ENCODE results near the gene MAGI3.

The MAGI3 gene

DNA sequence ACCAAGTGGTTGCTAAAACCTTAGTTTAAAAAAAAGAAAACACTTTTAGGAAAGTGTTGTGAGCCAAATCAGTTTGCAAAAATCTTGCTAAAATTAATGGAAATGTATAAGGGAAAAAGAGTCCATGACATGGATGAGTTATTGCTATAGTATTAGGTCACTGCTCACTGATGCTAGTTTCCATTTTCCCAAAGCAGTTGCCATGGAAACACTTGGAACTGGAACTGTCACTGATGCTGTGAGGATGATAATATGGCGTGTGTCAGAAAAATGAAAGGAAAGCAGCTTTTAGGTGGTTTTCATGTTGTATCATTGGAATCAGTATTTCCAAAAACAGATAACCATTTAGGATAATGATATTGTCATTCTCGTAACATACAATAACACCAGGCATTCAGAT lies 264.6 kb downstream of the MAGI3 start:
- H3K4me3 ChIP-seq (ENCODE audit: low read length) = no peak overlapping the region
- H3K27me3 ChIP-seq (ENCODE audit: low read depth, low read length) = no peaks in the 10 kb centered on the region
- H3K4me2 ChIP-seq (ENCODE audit: low read length) = no peak overlapping the region
- TF ChIP-seq, protein P1, sequence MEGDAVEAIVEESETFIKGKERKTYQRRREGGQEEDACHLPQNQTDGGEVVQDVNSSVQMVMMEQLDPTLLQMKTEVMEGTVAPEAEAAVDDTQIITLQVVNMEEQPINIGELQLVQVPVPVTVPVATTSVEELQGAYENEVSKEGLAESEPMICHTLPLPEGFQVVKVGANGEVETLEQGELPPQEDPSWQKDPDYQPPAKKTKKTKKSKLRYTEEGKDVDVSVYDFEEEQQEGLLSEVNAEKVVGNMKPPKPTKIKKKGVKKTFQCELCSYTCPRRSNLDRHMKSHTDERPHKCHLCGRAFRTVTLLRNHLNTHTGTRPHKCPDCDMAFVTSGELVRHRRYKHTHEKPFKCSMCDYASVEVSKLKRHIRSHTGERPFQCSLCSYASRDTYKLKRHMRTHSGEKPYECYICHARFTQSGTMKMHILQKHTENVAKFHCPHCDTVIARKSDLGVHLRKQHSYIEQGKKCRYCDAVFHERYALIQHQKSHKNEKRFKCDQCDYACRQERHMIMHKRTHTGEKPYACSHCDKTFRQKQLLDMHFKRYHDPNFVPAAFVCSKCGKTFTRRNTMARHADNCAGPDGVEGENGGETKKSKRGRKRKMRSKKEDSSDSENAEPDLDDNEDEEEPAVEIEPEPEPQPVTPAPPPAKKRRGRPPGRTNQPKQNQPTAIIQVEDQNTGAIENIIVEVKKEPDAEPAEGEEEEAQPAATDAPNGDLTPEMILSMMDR (IDR thresholded peaks at IDR 0.05; ENCODE audit: low read depth, low read length) = no peak
- TF ChIP-seq EZH2phosphoT487 (IDR thresholded peaks at IDR 0.05; ENCODE audit: low read depth) = no peak
- H3K4me1 ChIP-seq (ENCODE audit: low read length) = no peaks in the 10 kb centered on the region
- H3K27ac ChIP-seq (ENCODE audit: low read length) = no peak overlapping the region
- H3K9ac ChIP-seq (ENCODE audit: low read length) = no peak overlapping the region
- H2AFZ ChIP-seq (ENCODE audit: low read depth, low read length) = no peak overlapping the region
- H4K20me1 ChIP-seq (ENCODE audit: insufficient read depth, low read length) = no peaks in the 10 kb centered on the region
- no peaks in the 10 kb centered on the region for H3K79me2 ChIP-seq (ENCODE audit: low read length)
- no peaks in the 10 kb centered on the region for H3K36me3 ChIP-seq (replicated peaks; ENCODE audit: low read depth, low read length)
- H3K9me3 ChIP-seq (ENCODE audit: insufficient read depth, low read length) = no peaks in the 10 kb centered on the region

DNA sequence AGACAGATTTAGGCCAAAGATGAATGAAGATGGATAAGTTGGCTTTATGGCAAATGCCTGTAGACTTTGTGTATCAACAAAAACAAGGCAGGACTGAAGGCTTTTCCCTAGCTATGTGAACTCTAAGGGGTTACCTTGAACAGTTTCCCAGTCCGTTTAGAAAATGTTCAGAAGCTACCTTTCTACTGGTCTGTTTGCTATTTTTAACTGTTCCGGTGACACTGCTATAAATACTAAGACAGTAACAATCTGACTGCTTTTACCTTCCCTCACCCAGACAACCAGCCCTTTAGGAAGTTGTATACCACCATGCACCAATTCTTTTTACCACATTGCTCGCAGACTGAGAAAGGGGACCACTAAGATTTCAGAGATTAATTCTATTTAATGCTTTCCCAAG lies 266.8 kb downstream of the MAGI3 start:
- Histone ChIP-seq H4K20me1 (ENCODE audit: insufficient read depth, low read length) (no peaks in the 10 kb centered on the region), H3K27me3 (ENCODE audit: low read depth, low read length) (no peaks in the 10 kb centered on the region), H3K79me2 (ENCODE audit: low read length) (no peaks in the 10 kb centered on the region), H3K4me3 (ENCODE audit: low read length) (no peak overlapping the region), H3K36me3 (replicated peaks; ENCODE audit: low read depth, low read length) (no peaks in the 10 kb centered on the region), H3K4me2 (ENCODE audit: low read length) (no peak overlapping the region), H3K4me1 (ENCODE audit: low read length) (no peaks in the 10 kb centered on the region), H3K9ac (ENCODE audit: low read length) (no peak overlapping the region), H3K9me3 (ENCODE audit: insufficient read depth, low read length) (no peaks in the 10 kb centered on the region), H2AFZ (ENCODE audit: low read depth, low read length) (no peak overlapping the region), H3K27ac (ENCODE audit: low read length) (no peak overlapping the region)
- TF ChIP-seq, protein P1 (IDR thresholded peaks at IDR 0.05; ENCODE audit: low read depth, low read length) = no peak
- no peak for TF ChIP-seq EZH2phosphoT487 (IDR thresholded peaks at IDR 0.05; ENCODE audit: low read depth)

DNA sequence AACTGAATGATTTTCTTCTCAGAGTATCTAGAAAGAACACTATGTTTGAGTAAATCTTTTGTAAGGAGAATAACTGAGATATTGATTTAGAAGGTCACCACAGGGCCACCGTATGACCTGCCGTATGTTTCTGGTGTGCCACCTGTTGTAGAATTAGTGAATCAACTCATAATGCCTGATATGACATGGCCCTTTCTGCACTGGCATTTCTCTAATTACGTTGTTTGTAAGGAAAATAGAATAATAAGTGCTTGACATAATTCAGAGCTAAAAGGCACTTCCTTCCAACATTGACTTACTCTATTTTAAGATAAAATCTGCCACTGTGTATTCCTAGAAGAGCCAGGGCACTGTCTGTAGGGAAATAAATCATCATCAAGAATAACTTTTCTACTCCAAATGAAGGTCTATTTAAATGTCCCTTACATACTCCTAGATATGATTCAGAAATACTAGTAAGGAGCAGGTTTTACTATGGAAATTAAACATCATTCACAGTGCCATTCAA lies 267.3 kb downstream of the MAGI3 start:
- Histone ChIP-seq H3K27me3 (ENCODE audit: low read depth, low read length) (no peaks in the 10 kb centered on the region), H3K9ac (ENCODE audit: low read length) (no peak overlapping the region), H3K9me3 (ENCODE audit: insufficient read depth, low read length) (no peaks in the 10 kb centered on the region), H3K4me3 (ENCODE audit: low read length) (no peak overlapping the region), H3K4me2 (ENCODE audit: low read length) (no peak overlapping the region), H4K20me1 (ENCODE audit: insufficient read depth, low read length) (no peaks in the 10 kb centered on the region), H3K27ac (ENCODE audit: low read length) (no peak overlapping the region), H3K79me2 (ENCODE audit: low read length) (no peaks in the 10 kb centered on the region), H2AFZ (ENCODE audit: low read depth, low read length) (no peak overlapping the region), H3K36me3 (replicated peaks; ENCODE audit: low read depth, low read length) (no peaks in the 10 kb centered on the region), H3K4me1 (ENCODE audit: low read length) (no peaks in the 10 kb centered on the region)
- TF ChIP-seq, protein P1 (IDR thresholded peaks at IDR 0.05; ENCODE audit: low read depth, low read length) = no peak
- TF ChIP-seq EZH2phosphoT487 (IDR thresholded peaks at IDR 0.05; ENCODE audit: low read depth) = no peak

DNA sequence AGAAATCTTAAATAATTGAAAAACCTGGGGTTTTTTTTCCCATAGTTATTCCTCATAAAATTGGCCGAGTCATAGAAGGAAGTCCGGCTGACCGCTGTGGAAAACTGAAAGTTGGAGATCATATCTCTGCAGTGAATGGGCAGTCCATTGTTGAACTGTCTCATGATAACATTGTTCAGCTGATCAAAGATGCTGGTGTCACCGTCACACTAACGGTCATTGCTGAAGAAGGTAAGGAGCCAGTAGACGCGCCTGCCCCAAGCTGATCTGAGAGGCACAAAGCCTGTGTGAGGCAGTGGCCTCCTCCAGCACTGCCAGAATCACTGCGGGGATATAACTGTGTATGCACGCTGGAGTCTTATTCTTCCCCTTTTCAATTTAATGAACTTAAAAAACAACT lies 268.7 kb downstream of the MAGI3 start:
- H3K9me3 ChIP-seq (ENCODE audit: insufficient read depth, low read length) = no peaks in the 10 kb centered on the region
- H3K4me3 ChIP-seq (ENCODE audit: low read length) = no peak overlapping the region
- H3K9ac ChIP-seq (ENCODE audit: low read length) = no peak overlapping the region
- H3K27me3 ChIP-seq (ENCODE audit: low read depth, low read length) = no peaks in the 10 kb centered on the region
- no peak overlapping the region for H3K27ac ChIP-seq (ENCODE audit: low read length)
- H3K4me1 ChIP-seq (ENCODE audit: low read length) = no peaks in the 10 kb centered on the region
- no peaks in the 10 kb centered on the region for H3K36me3 ChIP-seq (replicated peaks; ENCODE audit: low read depth, low read length)
- no peaks in the 10 kb centered on the region for H3K79me2 ChIP-seq (ENCODE audit: low read length)
- no peak overlapping the region for H3K4me2 ChIP-seq (ENCODE audit: low read length)
- TF ChIP-seq, protein P1 (IDR thresholded peaks at IDR 0.05; ENCODE audit: low read depth, low read length) = no peak
- TF ChIP-seq EZH2phosphoT487 (IDR thresholded peaks at IDR 0.05; ENCODE audit: low read depth) = no peak
- H2AFZ ChIP-seq (ENCODE audit: low read depth, low read length) = no peak overlapping the region
- no peaks in the 10 kb centered on the region for H4K20me1 ChIP-seq (ENCODE audit: insufficient read depth, low read length)

Data from OCI-LY3 (cell line).